ENCODE results near the gene SELPLG.
A peak's percentile ranks its signal among the peaks of the same experiment; 100 is the strongest.
"Not testable (repeated sequence)": the region's sequence is repeated elsewhere in the genome, so short reads cannot be mapped to it uniquely, and the experiment has no call there.

The SELPLG gene

GRCh38 chr12:108619369-108620160 is 14.1 kb downstream of the SELPLG start:
- no peak for DNase-seq (ENCODE audit: low spot score)

- not testable (repeated sequence) for DNase-seq (ENCODE audit: low spot score)
These were observed 14.8 kb downstream of the SELPLG start for GRCh38 chr12:108618953-108619274.

- peak; percentile 81 for DNase-seq (ENCODE audit: low spot score)
These were observed 15.4 kb downstream of the SELPLG start for GRCh38 chr12:108618079-108618952.

GRCh38 chr12:108616941-108617858 is 16.5 kb downstream of the SELPLG start:
- DNase-seq (ENCODE audit: low spot score), result peak; percentile 62

- DNase-seq (ENCODE audit: low spot score), result no peak
These were observed 17.3 kb downstream of the SELPLG start for GRCh38 chr12:108616359-108616758.

GRCh38 chr12:108615918-108616317 is 17.8 kb downstream of the SELPLG start:
- DNase-seq (ENCODE audit: low spot score), result no peak

- DNase-seq (ENCODE audit: low spot score), result no peak
These were observed 19.1 kb downstream of the SELPLG start for GRCh38 chr12:108614639-108615038.

GRCh38 chr12:108614041-108614440 is 19.7 kb downstream of the SELPLG start:
- no peak for DNase-seq (ENCODE audit: low spot score)

GRCh38 chr12:108613548-108613947 is 20.1 kb downstream of the SELPLG start:
- DNase-seq (ENCODE audit: low spot score), result no peak

GRCh38 chr12:108612788-108613282 is 20.9 kb downstream of the SELPLG start:
- DNase-seq (ENCODE audit: low spot score), result no peak

GRCh38 chr12:108611884-108612415 is 21.7 kb downstream of the SELPLG start:
- no peak for DNase-seq (ENCODE audit: low spot score)

GRCh38 chr12:108610856-108611605 is 22.7 kb downstream of the SELPLG start:
- DNase-seq (ENCODE audit: low spot score), result no peak

GRCh38 chr12:108610336-108610815 is 23.3 kb downstream of the SELPLG start:
- DNase-seq (ENCODE audit: low spot score), result no peak

- DNase-seq (ENCODE audit: low spot score), result no peak
These were observed 24.0 kb downstream of the SELPLG start for GRCh38 chr12:108609537-108610335.

GRCh38 chr12:108608616-108609015 is 25.1 kb downstream of the SELPLG start:
- no peak for DNase-seq (ENCODE audit: low spot score)

GRCh38 chr12:108607981-108608600 is 25.6 kb downstream of the SELPLG start:
- DNase-seq (ENCODE audit: low spot score), result no peak

GRCh38 chr12:108606492-108606891 is 27.2 kb downstream of the SELPLG start:
- DNase-seq (ENCODE audit: low spot score), result no peak

GRCh38 chr12:108605690-108606406 is 27.8 kb downstream of the SELPLG start:
- DNase-seq (ENCODE audit: low spot score), result no peak

Measured in Ammon's horn (tissue), 1 donor.